IMR-90 (cell line): ENCODE data around the gene PPARG. TPM values are rescaled to one million over a fixed set of nuclear protein-coding genes. Genes with fewer than 3 reads are reported as not detected.

Source experiments
- ATAC-seq: fragments of 200-7000 bp; cut with Tn5 transposase; 2 replicates; pipeline ENCODE4 v1.9.1; 2020; ENCODE audit warnings: low read depth, mild to moderate bottlenecking, moderate library complexity
- BruUV-seq: library from RNA; stranded (reverse); fragments of 400-500 nt; replicated peaks from 2 replicates; lab custom pipeline; 2021; lab: Mats Ljungman, UMichigan
- CTCF ChIA-PET: fragments of 300-600 bp; formaldehyde crosslinking; extraction: SDS; loops from one replicate; lab custom pipeline; 2021; ENCODE audit warnings: antibody characterized with exemption; lab: Yijun Ruan, JAX
- POLR2A ChIA-PET: fragments of 300-600 bp; sonication (Branson Sonifier 250); formaldehyde crosslinking; loops from one replicate; lab custom pipeline; 2022; ENCODE audit warnings: antibody characterized with exemption; ENCODE audit not compliant: unreplicated experiment; lab: Charles Lee
- DNase-seq: peaks from one replicate; pipeline ENCODE4 v3.0.0; 2013
- H2AFZ ChIP-seq: replicated peaks from 2 replicates; pipeline ENCODE3; 2013; ENCODE audit warnings: low read length, mild to moderate bottlenecking; ENCODE audit not compliant: poor library complexity
- H2AK5ac ChIP-seq: 2 replicates; pipeline ENCODE4 v1.6.1; 2013; ENCODE audit warnings: low read depth, low read length, inconsistent platforms
- H2AK9ac ChIP-seq: replicated peaks from 2 replicates; pipeline ENCODE3; 2013; ENCODE audit warnings: mild to moderate bottlenecking, low read depth, low read length, moderate library complexity; ENCODE audit not compliant: poor library complexity
- H2BK120ac ChIP-seq: 2 replicates; pipeline ENCODE4 v1.6.1; 2013; ENCODE audit warnings: low read depth, low read length, inconsistent platforms
- H2BK15ac ChIP-seq: 3 replicates; pipeline ENCODE4 v1.6.1; 2013; ENCODE audit warnings: low read depth, low read length, inconsistent platforms
- H2BK20ac ChIP-seq: 2 replicates; pipeline ENCODE4 v1.6.1; 2013; ENCODE audit warnings: low read depth, mild to moderate bottlenecking, inconsistent platforms, low read length, moderate library complexity
- H2BK5ac ChIP-seq: 2 replicates; pipeline ENCODE4 v1.6.1; 2013; ENCODE audit warnings: mild to moderate bottlenecking, low read depth, low read length, inconsistent platforms; ENCODE audit not compliant: poor library complexity, severe bottlenecking
- H3K14ac ChIP-seq: replicated peaks from 2 replicates; pipeline ENCODE4 v1.6.1; 2013; ENCODE audit warnings: low read depth, low read length, inconsistent platforms
- H3K18ac ChIP-seq: 2 replicates; pipeline ENCODE4 v1.6.1; 2013; ENCODE audit warnings: low read depth, low read length, control low read depth
- H3K23ac ChIP-seq: 2 replicates; pipeline ENCODE4 v1.6.1; 2013; ENCODE audit warnings: low read depth, low read length, inconsistent platforms
- H3K27ac ChIP-seq: 2 replicates; pipeline ENCODE4 v1.5.1; 2013; ENCODE audit warnings: mild to moderate bottlenecking, control low read depth, low read length; ENCODE audit not compliant: insufficient read depth
- H3K27me3 ChIP-seq: 2 replicates; pipeline ENCODE4 v1.6.1; 2013; ENCODE audit warnings: low read length; ENCODE audit not compliant: control insufficient read depth, insufficient read depth
- H3K36me3 ChIP-seq: 2 replicates; pipeline ENCODE4 v1.6.1; 2013; ENCODE audit warnings: low read length, mixed read lengths; ENCODE audit not compliant: control insufficient read depth, insufficient read depth
- H3K4ac ChIP-seq: 2 replicates; pipeline ENCODE4 v1.6.1; 2013; ENCODE audit warnings: low read depth, low read length, inconsistent platforms
- H3K4me1 ChIP-seq: 2 replicates; pipeline ENCODE4 v1.6.1; 2013; ENCODE audit warnings: low read length, mixed read lengths; ENCODE audit not compliant: control insufficient read depth, insufficient read depth
- H3K4me2 ChIP-seq: 2 replicates; pipeline ENCODE4 v1.6.1; 2013; ENCODE audit warnings: low read depth, mild to moderate bottlenecking, control low read depth, low read length, moderate library complexity
- H3K4me3 ChIP-seq: 2 replicates; pipeline ENCODE4 v1.5.1; 2013; ENCODE audit warnings: low read depth, mild to moderate bottlenecking, control low read depth, low read length, moderate library complexity; ENCODE audit not compliant: insufficient read depth
- H3K56ac ChIP-seq: 2 replicates; pipeline ENCODE4 v1.6.1; 2013; ENCODE audit warnings: low read length, inconsistent platforms; ENCODE audit not compliant: insufficient read depth; ENCODE audit errors: extremely low read depth
- H3K79me1 ChIP-seq, 2 experiments: 2 replicates each; pipeline ENCODE4 v1.6.1; 2013; ENCODE audit warnings: low read length in 2 of 2, inconsistent platforms in 1 of 2, low read depth in 1 of 2
- H3K9ac ChIP-seq: 2 replicates; pipeline ENCODE4 v1.6.1; 2013; ENCODE audit warnings: low read depth, low read length, control low read depth
- H3K9me1 ChIP-seq: 2 replicates; pipeline ENCODE4 v1.6.1; 2013; ENCODE audit warnings: low read length, inconsistent platforms; ENCODE audit not compliant: insufficient read depth
- H3K9me3 ChIP-seq: 2 replicates; pipeline ENCODE4 v1.6.1; 2013; ENCODE audit warnings: low read length; ENCODE audit not compliant: control insufficient read depth, insufficient read depth
- H4K20me1 ChIP-seq: 2 replicates; pipeline ENCODE4 v1.6.1; 2013; ENCODE audit warnings: low read length, inconsistent platforms; ENCODE audit not compliant: insufficient read depth
- H4K5ac ChIP-seq: 2 replicates; pipeline ENCODE4 v1.6.1; 2013; ENCODE audit warnings: mild to moderate bottlenecking, low read depth, low read length, control low read depth
- H4K8ac ChIP-seq, 2 experiments: 2 replicates each; pipeline ENCODE4 v1.6.1; 2013; ENCODE audit warnings: low read depth in 2 of 2, low read length in 2 of 2, control low read depth in 1 of 2, inconsistent platforms in 1 of 2
- H4K91ac ChIP-seq: 2 replicates; pipeline ENCODE4 v1.6.1; 2013; ENCODE audit warnings: low read depth, low read length, inconsistent platforms; ENCODE audit not compliant: insufficient read depth
- BHLHE40 ChIP-seq: fragments of 150-350 bp; IDR thresholded peaks from 2 replicates; pipeline ENCODE4 v1.6.1; 2016; ENCODE audit warnings: mild to moderate bottlenecking, low read depth, low read length
- CHD1 ChIP-seq: IDR thresholded peaks from 2 replicates; pipeline ENCODE4 v1.6.1; 2012; ENCODE audit warnings: low read depth, low read length, improper control_type of control experiment
- FOS ChIP-seq: fragments of 150-350 bp; IDR thresholded peaks from 2 replicates; pipeline ENCODE4 v1.6.1; 2016; ENCODE audit warnings: low read depth, low read length
- MAFK ChIP-seq: IDR thresholded peaks from 2 replicates; pipeline ENCODE4 v1.6.1; 2012; ENCODE audit warnings: low read depth, low read length, improper control_type of control experiment
- MAZ ChIP-seq: IDR thresholded peaks from 2 replicates; pipeline ENCODE4 v1.6.1; 2012; ENCODE audit warnings: low read depth, mild to moderate bottlenecking, low read length, improper control_type of control experiment, moderate library complexity, borderline replicate concordance
- MXI1 ChIP-seq: IDR thresholded peaks from 2 replicates; pipeline ENCODE4 v1.6.1; 2012; ENCODE audit warnings: low read depth, mild to moderate bottlenecking, low read length, moderate library complexity, borderline replicate concordance
- POLR2A ChIP-seq: IDR thresholded peaks from 2 replicates; pipeline ENCODE4 v1.6.1; 2012; ENCODE audit warnings: mild to moderate bottlenecking, low read depth, low read length
- RAD21 ChIP-seq: IDR thresholded peaks from 2 replicates; pipeline ENCODE4 v1.6.1; 2012; ENCODE audit warnings: low read length, improper control_type of control experiment
- RCOR1 ChIP-seq: IDR thresholded peaks from 2 replicates; pipeline ENCODE4 v1.6.1; 2012; ENCODE audit warnings: mild to moderate bottlenecking, low read length, improper control_type of control experiment; ENCODE audit not compliant: insufficient replicate concordance
- RFX5 ChIP-seq: IDR thresholded peaks from 2 replicates; pipeline ENCODE4 v1.8.0; 2012; ENCODE audit warnings: low read depth, mild to moderate bottlenecking, low read length, moderate library complexity
- SMC3 ChIP-seq: fragments of 150-350 bp; IDR thresholded peaks from 2 replicates; pipeline ENCODE4 v1.6.1; 2016; ENCODE audit warnings: low read depth, mild to moderate bottlenecking, antibody characterized with exemption, low read length, moderate library complexity
- WGBS, 2 experiments: methylation state at CpG; one replicate each; pipeline versions ENCODE4 v1.1.5 to v1.1.7; 2013; ENCODE audit warnings: missing lambda C conversion rate in 2 of 2; ENCODE audit not compliant: insufficient read length in 1 of 2; ENCODE audit errors: extremely low coverage in 2 of 2; 5-methylcytosine and 5-hydroxymethylcytosine counted together
- dilution Hi-C: fragments of 300-500 bp; cut with HindIII; formaldehyde crosslinking; loops from one replicate; pipeline ENCODE4 v1.14.3; 2018; ENCODE audit warnings: low sequenced_read_pairs; ENCODE audit not compliant: unreplicated experiment
- in situ Hi-C: fragments of 300-500 bp; cut with MboI; formaldehyde crosslinking; loops from 3 replicates; pipeline ENCODE4 v1.14.3; 2019; ENCODE audit warnings: low sequenced_read_pairs, inconsistent platforms, mixed read lengths
- intact Hi-C: fragments of 100-400 bp; cut with micrococcal nuclease; formaldehyde crosslinking; loops from 2 replicates; pipeline ENCODE4 v1.10.0; 2022
- polyA plus RNA-seq, 3 experiments: library from polyadenylated mRNA; depleted of rRNA; stranded (reverse); fragments of >200 nt; gene quantifications; 2 replicates each; pipeline ENCODE4 v1.2.3, GENCODE V29; 2012; ENCODE audit warnings: low replicate concordance in 1 of 3
- total RNA-seq: library from RNA; depleted of rRNA; stranded (reverse); fragments of >200 nt; gene quantifications from 2 replicates; pipeline ENCODE4 v1.2.3, GENCODE V29; 2012
- TF ChIP-seq, protein P1 (sequence below): conservative IDR thresholded peaks from 2 replicates; pipeline ENCODE4 v1.5.1; 2012; ENCODE audit warnings: mild to moderate bottlenecking, low read depth, low read length, improper control_type of control experiment
- TF ChIP-seq, protein P2 (sequence below): fragments of 150-350 bp; IDR thresholded peaks from 2 replicates; pipeline ENCODE4 v1.6.1; 2017; ENCODE audit warnings: mild to moderate bottlenecking, antibody characterized with exemption, low read length, low read depth

The PPARG gene
- total and polyA plus RNA-seq, 2 of the 4 experiments (the other 2 are of a cell fraction), result 11.2 to 23.8 TPM

DNA sequence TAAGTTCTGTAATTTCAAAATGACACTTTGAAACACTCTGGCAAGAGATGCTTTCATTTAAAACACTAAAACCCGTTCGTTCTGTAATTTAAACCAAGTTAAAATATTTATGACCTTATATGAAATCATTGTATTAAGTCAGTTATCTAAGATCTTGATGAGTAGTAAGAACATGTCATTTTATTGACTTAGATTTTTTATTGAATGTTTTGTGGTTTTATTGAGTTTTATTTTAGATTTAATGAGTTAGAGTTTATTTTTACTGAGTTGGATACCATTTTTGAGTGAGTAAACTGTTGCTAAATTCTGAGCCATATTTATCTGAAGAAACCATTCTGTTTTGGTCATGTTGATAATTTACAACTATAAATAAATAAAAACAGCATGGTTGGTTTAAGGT, 94.3 kb downstream of the PPARG start:
- no peak overlapping the region for H3K14ac ChIP-seq
- H3K4me1 ChIP-seq, result no peaks in the 10 kb centered on the region; the same call in 1 of the 2 replicates
- no peak overlapping the region for H3K4ac ChIP-seq
- H3K23ac ChIP-seq, result no peak overlapping the region
- no peak overlapping the region for H3K9ac ChIP-seq
- dilution Hi-C loops (no loop called here), intact Hi-C loops (no loop called here), in situ Hi-C loops (no loop called here)
- no peak overlapping the region for H3K27ac ChIP-seq
- no CpG with 5 or more reads among the region's 2 CpGs for WGBS, 2 experiments
- H2BK20ac ChIP-seq, result no peak overlapping the region
- ChIA-PET POLR2A (no interaction called here), CTCF (no interaction called here)
- no peak for ATAC-seq
- no peaks in the 10 kb centered on the region for H3K27me3 ChIP-seq
- H2AFZ ChIP-seq, result no peak overlapping the region
- no peaks in the 10 kb centered on the region for H4K20me1 ChIP-seq
- H2AK5ac ChIP-seq, result no peak overlapping the region
- no peak overlapping the region for H3K18ac ChIP-seq
- H3K9me1 ChIP-seq, result no peaks in the 10 kb centered on the region
- no TSS peak for BruUV-seq
- no peak overlapping the region for H2BK5ac ChIP-seq
- H2BK15ac ChIP-seq, result no peak overlapping the region
- no peak overlapping the region for H3K56ac ChIP-seq
- H3K9me3 ChIP-seq, result 0 out of 2 replicates have a peak, but pooled peaks cover 1% of the 10 kb centered on the region
- H3K4me3 ChIP-seq, result no peak overlapping the region
- TF ChIP-seq BHLHE40 (no peak), POLR2A (no peak), MXI1 (no peak), RAD21 (no peak), RFX5 (no peak), RCOR1 (no peak), SMC3 (no peak), CHD1 (no peak), MAZ (no peak), MAFK (no peak), FOS (no peak)
- TF ChIP-seq, protein P1, sequence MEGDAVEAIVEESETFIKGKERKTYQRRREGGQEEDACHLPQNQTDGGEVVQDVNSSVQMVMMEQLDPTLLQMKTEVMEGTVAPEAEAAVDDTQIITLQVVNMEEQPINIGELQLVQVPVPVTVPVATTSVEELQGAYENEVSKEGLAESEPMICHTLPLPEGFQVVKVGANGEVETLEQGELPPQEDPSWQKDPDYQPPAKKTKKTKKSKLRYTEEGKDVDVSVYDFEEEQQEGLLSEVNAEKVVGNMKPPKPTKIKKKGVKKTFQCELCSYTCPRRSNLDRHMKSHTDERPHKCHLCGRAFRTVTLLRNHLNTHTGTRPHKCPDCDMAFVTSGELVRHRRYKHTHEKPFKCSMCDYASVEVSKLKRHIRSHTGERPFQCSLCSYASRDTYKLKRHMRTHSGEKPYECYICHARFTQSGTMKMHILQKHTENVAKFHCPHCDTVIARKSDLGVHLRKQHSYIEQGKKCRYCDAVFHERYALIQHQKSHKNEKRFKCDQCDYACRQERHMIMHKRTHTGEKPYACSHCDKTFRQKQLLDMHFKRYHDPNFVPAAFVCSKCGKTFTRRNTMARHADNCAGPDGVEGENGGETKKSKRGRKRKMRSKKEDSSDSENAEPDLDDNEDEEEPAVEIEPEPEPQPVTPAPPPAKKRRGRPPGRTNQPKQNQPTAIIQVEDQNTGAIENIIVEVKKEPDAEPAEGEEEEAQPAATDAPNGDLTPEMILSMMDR, result no peak
- TF ChIP-seq, protein P2, sequence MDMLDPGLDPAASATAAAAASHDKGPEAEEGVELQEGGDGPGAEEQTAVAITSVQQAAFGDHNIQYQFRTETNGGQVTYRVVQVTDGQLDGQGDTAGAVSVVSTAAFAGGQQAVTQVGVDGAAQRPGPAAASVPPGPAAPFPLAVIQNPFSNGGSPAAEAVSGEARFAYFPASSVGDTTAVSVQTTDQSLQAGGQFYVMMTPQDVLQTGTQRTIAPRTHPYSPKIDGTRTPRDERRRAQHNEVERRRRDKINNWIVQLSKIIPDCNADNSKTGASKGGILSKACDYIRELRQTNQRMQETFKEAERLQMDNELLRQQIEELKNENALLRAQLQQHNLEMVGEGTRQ, result no peak
- no peak overlapping the region for H4K5ac ChIP-seq
- no peak overlapping the region for H4K91ac ChIP-seq
- H4K8ac ChIP-seq, result no peak overlapping the region
- H3K4me2 ChIP-seq, result no peak overlapping the region
- no peak for DNase-seq
- no peaks in the 10 kb centered on the region; a peak in 1 of 4 replicates for H3K79me1 ChIP-seq
- no peak overlapping the region for H2BK120ac ChIP-seq
- no peak overlapping the region for H2AK9ac ChIP-seq
- H3K36me3 ChIP-seq, result peaks cover 9% of the 10 kb centered on the region
